Measurements from ENCODE around the gene LLGL1. TPM values are rescaled to one million over a fixed set of nuclear protein-coding genes. Genes with fewer than 3 reads are reported as not detected.

LLGL1 gene
- total RNA-seq, 2 donors from 2014 or later: 7.5 to 8.6 TPM

DNA sequence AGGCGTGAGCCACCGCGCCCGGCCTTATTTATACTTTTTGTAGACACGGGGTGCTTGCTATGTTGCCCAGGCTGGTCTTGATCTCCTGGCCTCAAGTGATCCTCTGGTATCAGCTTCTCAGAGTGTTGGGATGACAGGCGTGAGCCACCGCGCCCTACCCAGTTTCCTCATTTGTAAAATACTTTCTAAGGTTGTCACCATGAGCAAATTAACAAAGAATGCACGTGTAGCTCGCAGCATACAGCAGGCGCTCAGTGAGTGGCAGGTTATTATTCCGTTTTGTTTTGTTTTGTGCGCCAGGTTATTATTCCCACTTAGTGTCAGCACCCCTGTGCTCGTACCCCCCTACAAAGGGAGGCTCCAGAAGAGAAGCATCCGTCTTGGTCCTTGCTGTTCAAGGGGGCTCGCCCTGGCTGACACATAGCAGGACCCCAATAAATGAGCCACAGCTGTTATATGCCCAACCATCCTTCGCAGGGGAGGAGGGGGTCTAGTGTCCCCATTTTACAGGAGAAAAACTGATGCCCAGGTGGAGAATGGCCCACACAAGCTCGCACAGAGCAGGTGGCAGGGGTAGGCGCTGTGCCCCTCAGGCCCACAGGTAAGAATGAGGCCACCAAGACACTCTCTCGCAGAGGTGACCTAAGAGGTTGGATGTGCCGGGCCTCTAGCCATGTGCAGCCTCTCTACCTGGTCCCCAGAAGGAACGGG lies 34.3 kb downstream of the LLGL1 start:
- intact Hi-C loops (cut with DNase I, micrococcal nuclease): no loop called here
- ATAC-seq: peak; percentile 0
- DNase-seq: no peak

- intact Hi-C loops (cut with DNase I, micrococcal nuclease): no loop called here
- ATAC-seq (peak; percentile 80), DNase-seq (peak; percentile 96)
Observed at GRCh38 chr17:18260332-18261145, 35.1 kb downstream of the LLGL1 start, which contains the start of gene MIEF2. TSS of gene MIEF2 (plus strand) at chr17:18260662. CDS start at chr17:18262721, 2,059 bp downstream.

GRCh38 chr17:18261146-18261515 lies 35.7 kb downstream of the LLGL1 start:
- intact Hi-C loops (cut with DNase I, micrococcal nuclease): no loop called here
- DNase-seq (peak; percentile 59 to 71), ATAC-seq (peak; percentile 38)

DNA sequence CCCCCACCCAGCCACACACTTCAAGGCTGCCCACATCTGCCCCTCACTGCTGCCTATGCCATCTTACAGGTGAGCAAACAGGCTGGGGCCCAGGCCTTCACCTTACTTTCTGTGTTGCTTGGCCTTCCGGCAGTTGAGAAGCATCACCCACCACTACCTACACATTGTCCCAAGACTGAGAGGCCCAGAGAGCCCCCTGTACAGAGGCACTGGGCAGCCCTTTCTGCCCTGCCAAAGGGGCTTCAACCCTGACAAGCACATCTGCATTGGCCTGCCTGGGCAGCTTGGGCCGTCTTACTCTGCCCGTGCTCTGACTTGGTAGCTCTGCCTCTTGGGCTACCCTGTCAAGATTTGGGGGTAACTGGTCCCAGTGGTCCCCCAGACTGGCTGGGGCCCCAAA lies 36.2 kb downstream of the LLGL1 start:
- ATAC-seq (no peak), DNase-seq (no peak)
- intact Hi-C loops (cut with DNase I, micrococcal nuclease): no loop called here

DNA sequence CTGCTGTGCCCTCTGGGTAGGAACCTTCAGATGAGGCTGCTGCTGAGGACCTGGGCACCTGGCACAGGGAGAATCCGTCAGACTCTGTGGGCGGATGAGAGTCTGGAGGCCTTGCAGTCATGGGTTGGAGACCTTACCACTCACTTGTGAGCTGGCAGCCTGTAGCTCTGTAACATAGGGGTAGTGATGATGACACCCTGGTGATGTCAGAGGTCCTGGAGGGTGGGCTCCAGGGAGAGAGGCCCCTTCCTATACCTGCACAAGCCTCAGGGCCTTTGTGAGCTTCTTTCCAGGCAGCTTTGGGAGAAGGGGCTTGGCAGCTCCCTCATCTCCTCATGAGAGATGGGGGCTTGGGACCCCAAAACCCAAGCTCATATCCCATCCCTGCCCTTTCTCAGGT lies 36.7 kb downstream of the LLGL1 start:
- ATAC-seq: no peak
- intact Hi-C loops (cut with DNase I, micrococcal nuclease): no loop called here
- DNase-seq: no peak

GRCh38 chr17:18262641-18263040 lies 37.2 kb downstream of the LLGL1 start:
- intact Hi-C loops (cut with DNase I, micrococcal nuclease): no loop called here
- no peak for DNase-seq
- ATAC-seq: no peak

DNA sequence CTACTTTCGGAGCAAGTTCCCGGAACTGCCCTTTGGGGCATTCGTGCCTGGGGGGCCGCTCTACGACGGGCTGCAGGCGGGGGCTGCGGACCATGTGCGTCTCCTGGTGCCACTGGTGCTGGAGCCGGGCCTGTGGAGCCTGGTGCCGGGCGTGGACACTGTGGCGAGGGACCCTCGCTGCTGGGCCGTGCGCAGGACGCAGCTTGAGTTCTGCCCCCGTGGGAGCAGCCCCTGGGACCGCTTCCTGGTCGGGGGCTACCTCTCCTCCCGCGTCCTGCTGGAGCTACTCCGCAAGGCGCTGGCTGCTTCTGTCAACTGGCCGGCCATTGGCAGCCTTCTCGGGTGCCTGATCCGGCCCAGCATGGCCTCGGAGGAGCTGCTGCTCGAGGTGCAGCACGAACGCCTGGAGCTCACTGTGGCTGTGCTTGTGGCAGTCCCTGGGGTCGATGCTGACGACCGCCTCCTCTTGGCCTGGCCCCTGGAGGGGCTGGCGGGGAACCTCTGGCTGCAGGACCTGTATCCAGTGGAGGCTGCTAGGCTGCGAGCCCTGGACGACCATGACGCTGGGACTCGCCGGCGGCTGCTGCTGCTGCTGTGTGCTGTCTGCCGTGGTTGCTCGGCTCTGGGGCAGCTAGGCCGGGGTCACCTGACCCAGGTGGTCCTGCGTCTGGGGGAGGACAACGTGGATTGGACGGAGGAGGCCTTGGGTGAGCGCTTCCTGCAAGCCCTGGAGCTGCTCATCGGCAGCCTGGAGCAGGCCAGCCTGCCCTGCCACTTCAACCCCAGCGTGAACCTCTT lies 38.6 kb downstream of the LLGL1 start:
- intact Hi-C loops (cut with DNase I, micrococcal nuclease): no loop called here
- DNase-seq (no peak), ATAC-seq (no peak)

DNA sequence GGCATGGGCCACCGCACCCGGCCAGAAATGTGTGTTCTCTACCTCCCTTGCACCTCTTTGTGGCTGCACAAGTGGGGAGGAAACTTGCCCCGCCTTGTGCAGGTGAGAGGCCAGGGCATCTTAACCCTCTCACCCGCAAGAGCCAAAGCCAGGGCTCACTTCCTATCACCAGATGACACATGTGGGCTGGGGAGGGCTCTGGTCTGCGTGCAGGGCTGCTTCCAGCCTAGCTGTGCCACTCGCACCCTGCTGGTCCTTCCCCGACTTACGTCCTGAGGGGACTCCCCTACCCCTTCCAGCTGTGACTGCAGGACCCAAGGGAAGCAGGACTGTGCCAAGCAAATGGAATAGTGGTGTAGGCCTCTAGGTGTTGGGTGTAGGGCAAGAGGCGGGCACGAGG lies 41.9 kb downstream of the LLGL1 start:
- no peak for DNase-seq
- no peak for ATAC-seq
- intact Hi-C loops (cut with DNase I, micrococcal nuclease): no loop called here

GRCh38 chr17:18267927-18268711 lies 42.7 kb downstream of the LLGL1 start:
- DNase-seq (no peak), ATAC-seq (peak; percentile 25)
- intact Hi-C loops (cut with DNase I, micrococcal nuclease): no loop called here

- DNase-seq (no peak), ATAC-seq (no peak)
- intact Hi-C loops (cut with DNase I, micrococcal nuclease): no loop called here
Observed at GRCh38 chr17:18270046-18270931, 44.9 kb downstream of the LLGL1 start.

DNA sequence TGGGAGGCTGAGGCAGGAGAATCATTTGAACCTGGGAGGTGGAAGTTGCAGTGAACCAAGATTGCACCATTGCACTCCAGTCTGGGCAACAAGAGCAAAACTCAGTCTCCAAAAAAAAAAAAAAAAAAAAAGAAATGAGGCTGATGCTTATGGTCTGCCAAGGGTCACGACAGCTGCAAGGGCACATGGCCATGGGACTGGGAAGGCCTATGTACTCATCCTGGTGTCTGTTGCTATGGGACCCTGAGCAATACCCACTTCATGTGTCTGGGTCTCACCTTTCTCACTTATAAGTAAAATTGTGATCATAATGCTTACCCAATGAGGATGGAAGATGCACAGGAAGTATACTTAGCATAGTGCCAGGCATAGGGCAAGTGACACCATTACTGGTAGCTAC lies 51.6 kb downstream of the LLGL1 start:
- ATAC-seq (no peak), DNase-seq (no peak)
- intact Hi-C loops (cut with DNase I, micrococcal nuclease): no loop called here

- ATAC-seq: no peak
- intact Hi-C loops (cut with DNase I, micrococcal nuclease): no loop called here
- DNase-seq: no peak
Observed at GRCh38 chr17:18278867-18279266, 53.4 kb downstream of the LLGL1 start.

- intact Hi-C loops (cut with DNase I, micrococcal nuclease): no loop called here
- DNase-seq: no peak
- ATAC-seq: no peak
Observed at GRCh38 chr17:18280249-18280648, 54.8 kb downstream of the LLGL1 start.

- ATAC-seq (no peak), DNase-seq (no peak)
- intact Hi-C loops (cut with DNase I, micrococcal nuclease): no loop called here
Observed at GRCh38 chr17:18280766-18281371, 55.4 kb downstream of the LLGL1 start.

- intact Hi-C loops (cut with DNase I, micrococcal nuclease): no loop called here
- DNase-seq: no peak
- no peak for ATAC-seq
Observed at GRCh38 chr17:18281788-18282187, 56.4 kb downstream of the LLGL1 start.

- no peak for ATAC-seq
- DNase-seq: no peak
- intact Hi-C loops (cut with DNase I, micrococcal nuclease): no loop called here
Observed at GRCh38 chr17:18285296-18285695, 59.9 kb downstream of the LLGL1 start.

GRCh38 chr17:18291718-18292540 lies 66.5 kb downstream of the LLGL1 start:
- intact Hi-C loops (cut with DNase I, micrococcal nuclease): no loop called here
- no peak for DNase-seq
- no peak for ATAC-seq

Measured in left colon (tissue), 2 donors.